KMS-11 (cell line): ENCODE results near the gene BNC2.

Source experiments
- H2AFZ ChIP-seq: fragments of 200-600 bp; sonication (generic); 2 replicates; pipeline ENCODE4 v1.6.1; 2016; ENCODE audit warnings: antibody characterized with exemption, mixed run types, low read depth
- H3K27ac ChIP-seq: fragments of 200-600 bp; sonication (generic); 2 replicates; pipeline ENCODE4 v1.6.1; 2016; ENCODE audit warnings: mild to moderate bottlenecking, mixed run types
- H3K27me3 ChIP-seq: fragments of 200-600 bp; sonication (generic); 2 replicates; pipeline ENCODE4 v1.6.1; 2017; ENCODE audit warnings: mild to moderate bottlenecking, low read depth, mixed run types, moderate library complexity; ENCODE audit not compliant: insufficient read depth
- H3K36me3 ChIP-seq: fragments of 200-600 bp; sonication (generic); 2 replicates; pipeline ENCODE4 v1.6.1; 2017; ENCODE audit warnings: mild to moderate bottlenecking, mixed run types; ENCODE audit not compliant: insufficient read depth
- H3K4me1 ChIP-seq: fragments of 200-600 bp; sonication (generic); 2 replicates; pipeline ENCODE4 v1.6.1; 2016; ENCODE audit warnings: mild to moderate bottlenecking, low read depth, mixed run types; ENCODE audit not compliant: poor library complexity, severe bottlenecking
- H3K4me2 ChIP-seq: fragments of 200-600 bp; sonication (generic); 2 replicates; pipeline ENCODE4 v1.7.0; 2016; ENCODE audit warnings: mild to moderate bottlenecking, mixed run types
- H3K4me3 ChIP-seq: fragments of 200-600 bp; sonication (generic); IDR thresholded peaks from 2 replicates; pipeline ENCODE4 v1.6.1; 2017; ENCODE audit warnings: low read depth, low read length, mixed read lengths; ENCODE audit not compliant: insufficient read depth
- H3K79me2 ChIP-seq: fragments of 200-600 bp; sonication (generic); 2 replicates; pipeline ENCODE4 v1.6.1; 2016; ENCODE audit warnings: low read depth, mixed run types; ENCODE audit not compliant: insufficient read depth
- H3K9ac ChIP-seq: fragments of 200-600 bp; sonication (generic); 2 replicates; pipeline ENCODE4 v1.6.1; 2016; ENCODE audit warnings: mild to moderate bottlenecking, mixed run types
- H4K20me1 ChIP-seq: fragments of 200-600 bp; sonication (generic); 2 replicates; pipeline ENCODE4 v1.6.1; 2016; ENCODE audit warnings: mild to moderate bottlenecking, mixed run types; ENCODE audit not compliant: insufficient read depth
- CTCF ChIP-seq: fragments of 200-600 bp; sonication (generic); conservative IDR thresholded peaks from 2 replicates; pipeline ENCODE4 v1.6.1; 2017; ENCODE audit warnings: low read depth, mild to moderate bottlenecking, antibody characterized with exemption, low read length, moderate library complexity, mixed read lengths

Gene BNC2

GRCh38 chr9:16726029-16726428 is 144.4 kb downstream of the BNC2 start:
- Histone ChIP-seq H3K36me3 (no peaks in the 10 kb centered on the region), H3K4me1 (peaks cover 13% of the 10 kb centered on the region), H3K9ac (no peak overlapping the region), H4K20me1 (no peaks in the 10 kb centered on the region), H3K4me2 (peak overlapping the region; percentile 52; the same call in 1 of the 2 replicates), H3K79me2 (no peaks in the 10 kb centered on the region), H2AFZ (no peak overlapping the region; the same call in 1 of the 2 replicates), H3K4me3 (no peak overlapping the region), H3K27me3 (no peaks in the 10 kb centered on the region), H3K27ac (no peak overlapping the region)
- no peak for TF ChIP-seq CTCF

- Histone ChIP-seq H3K79me2 (no peaks in the 10 kb centered on the region), H3K4me3 (no peak overlapping the region), H3K27me3 (no peaks in the 10 kb centered on the region), H3K27ac (no peak overlapping the region), H3K4me2 (no peak overlapping the region), H3K36me3 (no peaks in the 10 kb centered on the region), H3K4me1 (peaks cover 13% of the 10 kb centered on the region), H3K9ac (no peak overlapping the region), H4K20me1 (no peaks in the 10 kb centered on the region), H2AFZ (no peak overlapping the region)
- TF ChIP-seq CTCF, result no peak
These were observed 145.4 kb downstream of the BNC2 start for GRCh38 chr9:16725066-16725465.

- TF ChIP-seq CTCF, result no peak
- Histone ChIP-seq H3K79me2 (no peaks in the 10 kb centered on the region), H3K4me1 (peaks cover 8% of the 10 kb centered on the region), H4K20me1 (no peaks in the 10 kb centered on the region), H3K27ac (no peak overlapping the region), H3K4me2 (no peak overlapping the region), H3K4me3 (no peak overlapping the region), H3K27me3 (no peaks in the 10 kb centered on the region), H2AFZ (no peak overlapping the region), H3K9ac (no peak overlapping the region), H3K36me3 (no peaks in the 10 kb centered on the region)
These were observed 148.5 kb downstream of the BNC2 start for GRCh38 chr9:16721972-16722371.

GRCh38 chr9:16720386-16720785 is 150.1 kb downstream of the BNC2 start:
- Histone ChIP-seq H3K27ac (no peak overlapping the region), H2AFZ (no peak overlapping the region), H4K20me1 (no peaks in the 10 kb centered on the region), H3K4me1 (no peaks in the 10 kb centered on the region), H3K4me2 (no peak overlapping the region), H3K9ac (no peak overlapping the region), H3K36me3 (no peaks in the 10 kb centered on the region), H3K27me3 (no peaks in the 10 kb centered on the region), H3K4me3 (no peak overlapping the region), H3K79me2 (no peaks in the 10 kb centered on the region)
- no peak for TF ChIP-seq CTCF
